Right ventricle myocardium inferior (tissue), 1 donor: ENCODE data around the gene ST3GAL3. TPM values are rescaled to one million over a fixed set of nuclear protein-coding genes. Genes with fewer than 3 reads are reported as not detected.
"Not testable (repeated sequence)": the region's sequence is repeated elsewhere in the genome, so short reads cannot be mapped to it uniquely, and the experiment has no call there.

Experiments
- ATAC-seq: fragments of 200-7000 bp; cut with Tn5 transposase; one replicate; pipeline ENCODE4 v1.9.1; 2020; ENCODE audit warnings: mild to moderate bottlenecking, moderate library complexity
- DNase-seq: peaks from one replicate; pipeline ENCODE4 v3.0.0; 2021; ENCODE audit errors: missing footprints
- intact Hi-C: fragments of 100-400 bp; cut with DNase I; formaldehyde crosslinking; loops from one replicate; pipeline ENCODE4 v1.11.0; 2022
- total RNA-seq: library from RNA; stranded (reverse); fragmentation: NEBNext Ultra II Directional; extraction: Animal tissue kit (Norgen Biotek cat#: 25700); gene quantifications from one replicate; pipeline ENCODE4 v1.2.1, GENCODE V29; 2021
- donor health status: DM: no; HTN: yes; CAD: no; lungs with severe emphysema.

The ST3GAL3 gene
- total RNA-seq, 1 donor from 2014 or later = 22.0 TPM

DNA sequence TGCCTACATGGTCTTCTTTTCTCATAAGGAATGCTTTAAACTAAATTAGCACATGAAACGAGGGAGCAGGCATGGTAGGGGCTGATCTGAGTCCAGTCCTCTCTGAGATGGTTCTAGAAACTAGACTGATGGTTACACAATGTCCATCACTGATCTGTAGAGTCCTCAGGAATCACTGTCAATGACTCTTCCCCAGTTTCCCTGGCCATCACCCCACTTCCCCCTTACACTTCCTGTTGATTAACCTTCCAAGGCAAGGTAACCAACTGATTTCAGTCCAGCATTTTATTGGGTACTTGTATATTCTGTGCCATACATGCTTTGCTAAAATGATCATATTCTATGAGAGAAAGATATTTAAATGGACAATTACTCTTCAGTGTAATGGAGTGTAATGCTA lies 125.7 kb downstream of the ST3GAL3 start:
- intact Hi-C loops = loop anchor here (5.0 to 10.0 kb wide), 2 partner anchors 34 to 102 kb away; partner anchors contain the start of gene ARTN
- no peak for DNase-seq
- no peak for ATAC-seq

DNA sequence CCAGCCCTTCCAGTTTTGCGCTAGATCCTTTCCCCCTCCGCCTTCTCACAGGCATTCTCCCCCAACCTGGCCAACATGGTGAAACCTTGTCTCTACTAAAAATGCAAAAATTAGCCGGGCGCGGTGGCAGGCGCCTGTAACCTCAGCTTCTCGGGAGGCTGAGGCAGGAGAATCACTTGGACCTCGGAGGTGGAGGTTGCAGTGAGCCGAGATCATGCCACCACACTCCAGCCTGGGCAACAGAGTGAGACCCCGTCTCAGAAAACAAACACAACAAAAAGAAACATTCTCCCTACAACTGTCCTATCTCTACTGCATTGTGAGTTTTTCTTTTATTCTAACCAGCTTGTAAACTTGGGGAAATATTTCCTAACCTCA lies 126.6 kb downstream of the ST3GAL3 start:
- ATAC-seq, DNase-seq: not testable (repeated sequence)

DNA sequence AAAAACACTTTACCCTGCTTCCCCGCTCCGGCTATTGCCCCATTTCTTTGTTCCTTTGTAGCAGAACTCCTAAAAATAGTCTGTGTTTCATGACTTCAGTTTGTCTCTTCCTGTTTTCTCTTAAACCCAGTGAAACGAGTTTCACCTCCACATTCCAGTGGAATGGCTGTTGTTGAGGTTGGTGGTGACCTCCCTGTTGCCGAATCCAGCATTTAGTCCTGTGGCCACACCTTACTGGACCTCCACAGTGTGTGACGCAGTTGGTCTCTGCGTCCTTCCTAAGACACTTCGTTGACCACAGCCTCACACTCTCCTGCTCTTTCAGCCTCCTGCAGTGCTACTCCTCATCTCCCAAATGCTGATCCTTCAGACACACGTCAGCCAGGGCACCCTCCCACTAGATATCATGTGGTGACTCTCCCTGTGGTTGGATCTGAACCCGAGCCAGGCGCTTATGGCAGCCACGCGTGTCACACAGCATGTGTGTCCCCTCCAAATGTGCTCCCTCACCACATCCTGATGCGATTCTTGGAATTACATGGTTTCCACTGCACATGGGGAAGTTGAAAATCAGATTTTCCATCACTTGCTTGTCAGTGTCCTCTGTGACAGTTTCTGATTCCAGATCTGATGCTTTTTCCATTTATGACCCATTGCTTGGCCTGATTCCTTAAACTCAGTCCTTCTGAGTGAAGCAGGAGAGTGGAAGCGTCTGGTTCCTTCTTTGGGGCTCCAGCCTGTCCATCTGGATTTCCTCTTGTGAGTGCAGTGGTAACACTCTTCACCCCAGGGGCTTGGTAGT lies 127.1 kb downstream of the ST3GAL3 start:
- no peak for DNase-seq
- intact Hi-C loops = loop anchor here (5.0 to 10.0 kb wide), 2 partner anchors 33 to 100 kb away; partner anchors contain the start of gene ARTN
- ATAC-seq = peak; percentile 22

More for the DNA sequence above, 126.6 kb downstream of the ST3GAL3 start:
- intact Hi-C loops = loop anchor here (5.0 to 10.0 kb wide), 2 partner anchors 33 to 101 kb away; partner anchors contain the start of gene ARTN

DNA sequence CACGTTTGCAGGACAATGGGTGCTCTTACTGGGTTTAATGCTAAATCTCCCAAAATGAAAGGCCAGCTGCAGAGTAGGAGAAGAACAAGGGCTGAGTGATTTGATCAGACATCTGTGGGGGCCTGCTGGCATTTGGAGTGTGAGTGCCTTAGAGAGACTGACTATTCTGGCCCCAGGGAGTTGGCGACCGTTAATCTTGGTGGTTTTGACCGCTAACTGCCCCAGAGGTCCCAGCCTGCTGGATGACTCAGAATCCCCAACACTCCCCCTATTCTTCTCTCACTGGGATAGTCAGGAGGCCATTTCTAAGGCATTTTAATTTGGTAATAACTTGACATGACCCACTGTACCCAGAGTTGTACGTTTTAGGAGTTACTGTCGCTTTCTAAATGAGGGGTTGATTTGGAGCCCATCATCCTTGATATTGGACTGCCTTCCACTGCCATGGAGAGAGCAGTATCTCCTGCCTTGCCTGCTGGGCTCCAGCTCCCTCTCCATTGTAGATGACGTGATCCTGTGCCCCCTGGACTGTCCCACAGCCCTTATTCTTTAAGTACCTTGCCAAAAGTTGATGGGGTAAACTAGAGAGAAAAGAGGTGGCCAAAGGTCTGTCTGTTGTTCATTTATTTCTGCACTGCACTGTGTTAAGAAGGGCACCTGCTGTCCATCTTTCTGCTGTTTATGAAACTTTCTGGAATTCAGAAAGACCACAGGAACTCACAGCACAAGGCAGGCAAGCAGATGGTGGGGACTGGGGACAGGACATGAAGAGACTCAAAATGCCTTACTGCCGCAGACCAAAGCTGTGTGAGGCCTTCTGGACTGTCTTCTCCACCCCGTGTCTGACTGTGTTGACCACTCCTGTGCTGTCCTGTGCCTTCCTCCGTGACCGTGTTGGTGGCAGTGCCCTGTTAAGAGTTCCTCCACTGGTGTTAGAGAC lies 128.0 kb downstream of the ST3GAL3 start:
- intact Hi-C loops = loop anchor here (10.0 kb wide), 1 partner anchor 99 kb away; the partner anchor contains the start of gene ARTN
- peak; percentile 67 for DNase-seq
- peak; percentile 17 for ATAC-seq

DNA sequence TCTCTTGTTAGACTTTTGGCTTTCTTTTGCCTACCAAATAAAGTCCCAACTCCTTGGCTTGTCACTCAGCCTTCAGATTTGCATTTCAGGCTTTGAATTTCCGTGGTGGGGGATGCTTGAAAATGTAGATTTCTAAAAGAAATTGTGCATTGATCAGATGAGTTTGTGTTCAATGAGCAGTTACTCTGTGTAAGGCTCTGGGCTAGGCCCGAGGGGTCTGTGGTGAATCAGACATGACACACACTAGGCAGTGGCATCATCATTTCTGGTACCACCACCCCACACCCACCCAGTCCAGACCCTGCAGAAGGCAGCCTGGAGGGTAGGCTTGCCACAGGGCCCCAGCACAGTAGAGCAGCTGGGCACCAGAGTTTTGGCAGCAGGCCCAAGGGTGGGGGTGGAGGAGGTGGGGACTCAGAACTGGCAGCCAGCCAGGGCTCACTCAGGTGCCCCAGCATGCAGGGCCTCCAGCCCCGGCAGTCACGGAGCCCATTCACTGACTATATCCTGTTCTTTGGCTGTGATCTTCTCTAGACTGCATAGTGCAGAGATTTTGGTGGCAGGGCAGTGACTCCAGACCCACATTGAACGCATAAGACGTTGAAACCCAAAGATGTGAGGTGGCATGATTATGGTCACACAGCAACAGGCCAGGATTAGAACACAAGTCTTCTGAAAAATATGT lies 129.1 kb downstream of the ST3GAL3 start:
- intact Hi-C loops = loop anchor here (10.0 kb wide), 1 partner anchor 98 kb away; the partner anchor contains the start of gene ARTN
- no peak for DNase-seq
- ATAC-seq = peak; percentile 54

DNA sequence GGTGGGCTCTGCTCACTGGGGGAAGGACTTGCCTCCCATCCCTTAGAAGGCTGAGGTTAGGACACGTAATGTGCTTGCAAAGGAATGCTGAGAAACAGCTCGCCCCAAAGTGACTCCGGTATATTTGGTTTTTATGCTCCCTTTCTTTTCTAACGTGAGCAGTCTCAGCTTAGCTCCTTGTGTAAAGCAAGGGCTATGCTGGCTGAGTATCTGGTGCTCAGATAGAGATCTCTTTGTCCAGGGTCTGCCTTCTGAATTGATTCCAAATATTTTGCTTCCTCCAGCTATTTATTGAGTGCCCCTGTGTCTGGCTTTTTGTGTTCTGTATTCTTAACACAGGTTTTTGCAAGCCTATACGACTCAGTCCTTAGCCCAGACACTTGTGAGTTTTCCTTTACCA lies 131.7 kb downstream of the ST3GAL3 start:
- DNase-seq (no peak), ATAC-seq (no peak)
- intact Hi-C loops = loop anchor here (10.0 kb wide), 1 partner anchor 96 kb away; the partner anchor contains the start of gene ARTN

DNA sequence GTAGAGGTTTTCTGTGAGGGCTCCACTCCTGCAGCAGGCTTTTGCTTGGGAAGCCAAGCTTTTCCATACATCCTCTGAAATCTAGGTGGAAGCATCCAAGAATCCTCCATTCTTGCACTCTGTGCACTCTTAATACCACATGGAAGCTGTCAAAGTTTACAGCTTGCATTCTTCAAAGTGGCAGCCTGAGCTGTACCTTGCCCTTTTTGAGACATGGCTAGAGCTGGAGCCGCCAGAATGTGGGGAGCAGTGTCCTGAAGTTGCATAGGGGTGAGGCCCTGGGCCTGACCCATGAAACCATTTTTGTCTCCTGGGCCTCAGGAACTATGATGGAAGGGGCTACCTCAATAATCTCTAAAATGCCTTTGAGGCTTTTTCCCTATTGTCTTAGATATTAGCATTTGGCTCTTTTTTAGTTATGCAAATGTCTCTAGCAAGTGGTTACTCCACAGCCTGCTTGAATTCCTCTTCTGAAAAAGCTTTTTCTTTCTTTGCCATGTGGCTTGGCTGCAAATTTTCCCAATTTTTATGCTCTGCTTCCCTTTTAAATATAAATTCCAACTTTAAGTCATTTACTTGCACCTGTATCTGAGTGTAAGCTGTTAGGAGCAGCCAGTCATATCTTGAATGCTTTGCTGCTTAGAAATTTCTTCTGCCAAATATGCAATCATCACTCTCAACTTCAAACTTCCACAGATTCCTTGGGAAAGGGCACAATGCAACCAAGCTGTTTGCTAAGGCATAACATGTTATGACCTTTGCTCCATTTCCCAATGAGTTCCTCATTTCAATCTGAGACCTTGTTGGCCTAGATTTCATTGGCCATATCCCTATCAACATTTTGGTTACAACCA lies 134.2 kb downstream of the ST3GAL3 start:
- no peak for ATAC-seq
- intact Hi-C loops = no loop called here
- DNase-seq = no peak

DNA sequence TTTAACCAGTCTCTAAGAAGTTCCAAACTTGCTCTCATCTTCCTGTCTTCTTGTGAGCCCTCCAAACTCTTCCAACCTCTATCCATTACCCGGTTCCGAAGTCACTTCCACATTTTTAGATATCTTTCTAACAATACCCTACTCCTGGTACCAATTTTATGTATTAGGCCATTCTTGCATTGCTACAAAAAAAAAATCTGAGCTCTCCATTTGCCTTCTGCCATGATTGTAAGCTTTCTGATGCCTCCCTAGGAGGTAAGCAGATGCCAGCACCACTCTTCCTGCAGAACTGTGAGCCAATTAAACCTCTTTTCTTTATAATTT lies 134.8 kb downstream of the ST3GAL3 start:
- DNase-seq = no peak
- no peak for ATAC-seq
- intact Hi-C loops = no loop called here

DNA sequence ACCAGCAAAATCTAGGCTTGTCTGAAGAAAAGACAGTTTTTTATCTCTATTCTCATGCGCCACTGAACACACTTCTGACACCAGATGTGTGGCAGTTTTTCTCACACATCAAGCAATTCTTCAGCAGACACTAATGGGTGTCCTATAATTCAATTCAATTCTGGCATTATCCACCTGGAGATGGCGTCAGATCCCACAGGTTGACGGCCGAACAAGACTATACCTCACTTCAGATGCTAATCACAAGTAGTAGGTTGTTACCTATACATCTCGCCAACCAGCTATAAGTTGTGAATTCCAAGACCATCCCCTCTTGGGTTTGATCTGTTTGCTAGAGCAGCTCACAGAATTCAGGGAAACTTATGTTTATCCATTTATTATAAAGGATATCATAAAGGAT lies 136.3 kb downstream of the ST3GAL3 start:
- no peak for DNase-seq
- no peak for ATAC-seq
- intact Hi-C loops = no loop called here

DNA sequence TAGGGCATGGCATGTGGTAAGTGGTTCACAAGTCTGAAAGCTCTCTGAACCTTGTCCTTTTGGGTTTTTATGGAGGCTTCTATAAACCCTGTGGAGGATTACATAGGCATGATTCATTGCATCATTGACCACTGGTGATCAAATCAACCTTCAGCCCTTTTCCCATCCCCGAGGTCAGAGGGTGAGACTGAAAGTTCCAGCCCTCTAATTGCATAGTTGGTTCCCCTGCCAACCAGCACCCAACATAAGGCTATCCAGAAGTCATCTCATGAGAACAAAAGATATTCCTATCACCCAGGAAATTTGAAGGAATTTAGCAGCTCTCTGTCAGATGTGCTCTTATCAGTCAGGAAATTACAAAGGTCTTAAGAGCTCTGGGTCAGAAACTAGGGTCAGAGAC lies 136.8 kb downstream of the ST3GAL3 start:
- no peak for ATAC-seq
- intact Hi-C loops = no loop called here
- no peak for DNase-seq

DNA sequence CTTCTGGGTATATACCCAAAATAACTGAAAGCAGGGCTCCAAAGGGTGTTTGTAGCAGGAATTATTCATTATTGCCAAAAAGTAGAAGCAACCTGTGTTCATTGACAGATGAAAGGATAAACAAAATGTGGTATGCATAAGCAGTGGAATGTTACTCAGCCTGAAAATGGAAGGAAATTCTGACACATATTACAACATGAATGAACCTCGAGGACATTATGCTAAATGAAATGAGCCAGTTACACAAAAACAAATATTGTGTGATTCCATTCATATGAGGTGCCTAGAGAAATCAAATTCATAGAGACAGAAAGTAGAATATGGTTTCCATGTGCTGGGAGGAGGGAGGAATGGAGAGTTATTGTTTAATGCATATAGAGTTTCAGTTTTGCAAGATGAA lies 140.0 kb downstream of the ST3GAL3 start:
- ATAC-seq (no peak), DNase-seq (no peak)
- intact Hi-C loops = no loop called here

DNA sequence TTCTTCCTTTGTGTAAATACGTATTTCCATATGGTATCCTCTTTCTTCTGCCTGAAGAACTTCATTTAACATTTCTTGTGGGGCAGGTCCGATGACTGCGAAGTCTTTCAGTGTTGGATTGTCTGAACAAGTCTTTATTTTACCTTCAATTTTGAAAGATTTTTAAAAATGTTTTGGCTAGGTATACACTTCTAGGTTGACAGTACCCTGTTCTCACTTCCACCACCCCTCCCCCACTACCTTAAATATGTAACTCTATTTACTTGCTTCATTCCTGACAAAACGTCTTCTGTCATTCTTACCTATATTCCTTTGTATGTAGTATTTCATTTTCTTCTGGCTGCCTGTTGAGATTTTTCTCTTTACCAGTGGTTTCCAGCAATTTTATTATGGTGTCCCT lies 140.5 kb downstream of the ST3GAL3 start:
- intact Hi-C loops = no loop called here
- DNase-seq = no peak
- no peak for ATAC-seq

DNA sequence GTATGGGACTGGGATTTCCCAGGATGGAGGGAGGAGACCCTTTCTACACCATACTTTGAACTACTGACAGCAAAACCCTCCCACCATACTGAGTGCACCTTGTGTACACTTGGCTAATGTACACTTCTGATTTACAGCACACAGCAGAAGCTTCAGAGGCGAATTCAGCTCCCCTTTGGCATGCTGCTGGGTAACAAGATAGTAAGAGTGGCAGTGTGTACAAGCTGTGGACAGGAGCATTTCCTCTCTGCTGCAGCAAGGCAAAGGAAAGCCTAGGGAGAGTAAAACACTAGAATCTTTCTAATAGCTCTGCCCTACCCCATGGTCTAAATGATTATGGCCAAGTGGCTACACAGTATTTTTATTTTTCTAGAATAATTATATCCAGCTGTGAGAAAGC lies 142.3 kb downstream of the ST3GAL3 start:
- ATAC-seq = peak; percentile 49
- intact Hi-C loops = no loop called here
- no peak for DNase-seq

DNA sequence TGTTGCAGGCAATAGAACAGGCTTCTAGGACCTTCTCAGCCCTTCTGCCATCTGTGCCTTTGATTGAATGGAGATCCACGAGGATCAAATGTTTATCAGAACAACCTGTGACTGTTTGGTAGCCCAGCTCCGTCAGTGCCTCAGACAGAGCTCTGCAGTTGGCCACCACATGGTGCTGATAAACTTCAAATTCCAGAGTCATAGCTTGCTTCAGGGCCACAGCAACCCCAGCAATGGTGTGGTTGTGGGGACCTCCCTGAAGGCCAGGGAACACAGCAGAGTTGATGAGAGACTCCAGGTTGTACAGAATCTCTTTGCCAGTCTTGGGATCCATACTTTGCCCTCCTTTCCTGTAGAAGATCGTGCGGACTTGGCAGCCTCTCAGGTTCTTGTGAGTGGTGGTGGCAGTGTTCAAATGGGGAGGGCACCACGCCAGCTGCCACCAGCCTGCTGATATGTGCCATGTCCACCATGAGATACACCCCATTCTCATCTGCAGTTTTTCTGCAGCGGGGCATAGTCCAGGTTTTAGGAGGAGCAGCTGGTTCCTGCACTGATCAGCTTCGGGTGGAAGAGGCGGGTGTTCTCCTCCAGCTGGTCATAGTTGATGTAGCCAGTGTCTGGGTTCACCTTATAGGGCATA lies 143.4 kb downstream of the ST3GAL3 start:
- ATAC-seq (no peak), DNase-seq (no peak)
- intact Hi-C loops = no loop called here

DNA sequence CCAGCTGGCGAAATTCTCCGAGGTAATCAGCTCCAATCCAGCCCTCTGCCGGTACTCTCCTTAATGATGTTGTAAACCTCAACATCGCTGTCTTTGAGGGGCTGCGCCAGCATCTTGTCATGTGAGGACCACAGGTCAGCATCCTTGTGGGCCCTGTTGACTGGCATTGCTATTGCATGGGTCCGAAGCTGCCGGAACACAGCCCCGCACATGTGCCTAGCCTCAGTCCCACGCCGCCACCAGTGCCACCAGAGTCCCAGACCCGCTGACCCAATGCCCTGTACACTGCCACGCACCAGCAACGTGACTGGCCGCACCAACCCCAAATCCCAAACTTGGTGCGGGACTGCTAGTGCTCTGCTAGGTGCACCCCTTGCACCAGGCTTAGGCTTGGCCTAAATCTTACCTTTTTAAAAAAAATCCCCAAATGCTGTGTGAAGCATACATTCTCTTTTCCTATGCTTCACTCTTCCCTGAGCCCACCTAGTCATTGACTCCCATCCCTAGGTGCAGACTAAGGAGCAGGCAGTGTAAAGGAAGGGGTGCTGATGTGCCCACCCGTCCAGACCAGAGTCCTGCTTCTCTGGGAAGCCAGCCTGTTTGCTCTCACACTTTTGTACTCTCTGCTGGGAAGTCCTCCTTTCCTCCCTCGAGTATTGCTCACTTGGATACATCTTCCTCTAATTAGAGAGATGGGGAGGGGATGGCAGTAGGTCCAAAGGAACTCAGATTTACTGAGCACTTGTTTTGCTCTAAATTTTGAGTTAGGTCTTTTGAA lies 144.4 kb downstream of the ST3GAL3 start:
- ATAC-seq (no peak), DNase-seq (no peak)
- intact Hi-C loops = no loop called here

DNA sequence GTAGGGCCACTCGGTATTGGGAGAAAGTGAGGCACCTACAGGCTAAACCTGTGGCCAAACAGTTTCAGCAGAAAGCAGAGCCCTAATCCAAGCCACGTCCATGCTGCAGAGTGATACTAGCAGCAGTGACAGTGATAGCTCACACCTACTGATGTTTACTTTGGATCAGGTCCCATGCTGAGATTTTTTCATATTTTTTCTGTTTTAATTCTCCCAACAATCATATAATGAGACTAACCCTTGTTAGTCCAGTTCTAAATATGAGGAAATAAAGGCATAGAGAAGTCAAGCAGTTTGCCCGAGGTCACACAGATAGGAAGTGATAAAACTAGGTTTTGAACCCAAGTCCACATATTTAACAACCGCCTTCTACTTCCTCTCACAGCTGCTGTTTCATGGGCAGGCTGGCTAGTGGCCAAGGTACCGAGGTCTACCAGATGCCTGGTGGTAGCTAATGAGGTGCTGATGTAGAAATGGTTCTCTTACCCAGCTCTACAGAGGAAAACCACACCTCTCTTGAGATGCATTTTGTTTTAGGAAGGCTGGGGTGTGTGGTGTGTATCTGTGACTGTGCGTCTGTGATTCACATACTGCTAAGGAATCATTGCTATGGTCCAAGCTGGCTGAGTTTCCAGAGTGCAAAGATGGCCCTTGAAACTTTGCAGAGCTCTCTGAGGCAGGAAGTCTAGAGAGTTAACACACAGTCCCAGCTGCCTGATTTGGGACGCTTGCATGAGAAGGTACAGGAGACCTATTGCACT lies 146.0 kb downstream of the ST3GAL3 start:
- intact Hi-C loops = no loop called here

More for the DNA sequence above, 146.0 kb downstream of the ST3GAL3 start:
- ATAC-seq (peak; percentile 45), DNase-seq (peak; percentile 90)
